Calu3 (cell line): ENCODE results near the gene NDST1. TPM values are rescaled to one million over a fixed set of nuclear protein-coding genes. Genes with fewer than 3 reads are reported as not detected.

Experiments used
- BruUV-seq: library from RNA; stranded (reverse); fragments of 400-500 nt; replicated peaks from 2 replicates; lab custom pipeline; 2021; lab: Mats Ljungman, UMichigan
- CTCF ChIA-PET: fragments of 300-600 bp; sonication (Branson Sonifier 250); formaldehyde crosslinking; loops from one replicate; lab custom pipeline; 2022; ENCODE audit warnings: antibody characterized with exemption; lab: Charles Lee
- DNase-seq: peaks from one replicate; pipeline ENCODE4 v3.0.0; 2022
- H3K27ac Mint-ChIP-seq: one replicate; pipeline ENCODE4 v1.8.0; 2022; ENCODE audit warnings: mixed read lengths; ENCODE audit not compliant: unreplicated experiment
- H3K27me3 Mint-ChIP-seq: one replicate; pipeline ENCODE4 v1.8.0; 2022; ENCODE audit warnings: mixed read lengths; ENCODE audit not compliant: unreplicated experiment
- H3K36me3 Mint-ChIP-seq: one replicate; pipeline ENCODE4 v1.8.0; 2022; ENCODE audit warnings: mild to moderate bottlenecking, moderate library complexity, mixed read lengths; ENCODE audit not compliant: insufficient read depth, unreplicated experiment
- H3K4me1 Mint-ChIP-seq: one replicate; pipeline ENCODE4 v1.8.0; 2022; ENCODE audit warnings: mild to moderate bottlenecking, low read depth, mixed read lengths; ENCODE audit not compliant: unreplicated experiment
- H3K4me3 Mint-ChIP-seq: one replicate; pipeline ENCODE4 v1.8.0; 2022; ENCODE audit warnings: mild to moderate bottlenecking, low read depth, moderate library complexity, mixed read lengths; ENCODE audit not compliant: unreplicated experiment
- H3K9me3 Mint-ChIP-seq: one replicate; pipeline ENCODE4 v1.8.0; 2022; ENCODE audit warnings: low read depth, mixed read lengths; ENCODE audit not compliant: unreplicated experiment
- CTCF ChIP-seq: fragments of 200-600 bp; IDR thresholded peaks from one replicate; pipeline ENCODE4 v1.8.0; 2022; ENCODE audit warnings: antibody characterized with exemption; ENCODE audit not compliant: unreplicated experiment
- intact Hi-C: fragments of 100-400 bp; cut with micrococcal nuclease; formaldehyde crosslinking; loops from one replicate; pipeline ENCODE4 v1.10.0; 2022; ENCODE audit not compliant: unreplicated experiment
- total RNA-seq: library from RNA; stranded (reverse); gene quantifications from 2 replicates; pipeline ENCODE4 v1.2.3, GENCODE V29; 2022

The NDST1 gene
- total RNA-seq, 1 experiment from 2014 or later = 72.6 TPM

DNA sequence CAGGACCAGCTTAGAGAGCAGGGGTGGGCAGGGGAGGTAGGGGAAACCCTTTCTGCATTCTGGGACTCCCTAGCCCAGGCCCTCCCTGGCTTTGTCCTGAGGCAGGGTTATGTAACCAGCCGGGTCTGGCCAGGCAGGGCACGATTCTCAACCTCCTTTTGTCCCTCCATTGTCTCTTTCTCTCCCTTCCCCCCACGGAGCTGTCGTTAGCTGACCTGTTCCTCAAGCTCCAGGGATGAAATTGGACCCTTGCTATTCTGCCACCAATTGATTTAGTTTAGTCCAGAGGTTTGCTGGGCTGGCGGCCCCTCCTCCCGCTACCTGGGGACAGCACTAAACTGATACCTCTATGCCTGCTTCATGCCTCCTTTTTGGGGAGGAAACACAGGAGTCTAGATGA, 9.4 kb upstream of the NDST1 start:
- CTCF ChIA-PET = interaction anchor here (1.3 to 1.9 kb wide), 3 partner anchors 12 to 25 kb away, joined by 3 to 6 read pairs (median 5); no protein-coding TSS in a partner anchor
- H3K36me3 Mint-ChIP-seq = peaks cover 16% of the 10 kb centered on the region

DNA sequence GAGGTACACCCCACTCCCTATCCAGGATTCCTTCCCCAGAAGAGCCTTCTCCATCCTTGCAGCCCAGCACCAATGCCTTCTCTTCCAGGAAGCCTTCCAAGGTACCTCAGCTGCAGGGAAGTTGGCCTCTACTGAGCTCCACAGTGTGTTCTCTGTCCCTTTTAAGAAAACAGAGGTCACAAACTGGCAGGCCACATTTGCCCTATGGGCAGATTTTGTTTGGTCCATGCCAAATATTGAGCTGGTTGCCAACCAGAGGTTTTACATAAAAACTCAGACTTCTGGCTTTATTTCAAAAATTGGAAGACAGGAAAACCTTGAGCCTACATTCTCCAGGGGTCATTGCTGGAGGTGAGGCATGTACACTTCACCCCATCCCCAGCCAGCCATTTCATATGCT, 9.0 kb upstream of the NDST1 start:
- Mint-ChIP-seq H3K4me1 (peaks cover 60% of the 10 kb centered on the region), H3K27ac (peak overlapping the region; percentile 3), H3K36me3 (peaks cover 16% of the 10 kb centered on the region), H3K4me3 (no peak overlapping the region), H3K9me3 (no peaks in the 10 kb centered on the region), H3K27me3 (no peaks in the 10 kb centered on the region)
- no peak for DNase-seq
- CTCF ChIA-PET = interaction anchor here (1.3 kb wide), 1 partner anchor 13 kb away, joined by 3 read pairs; no protein-coding TSS in a partner anchor
- no peak for TF ChIP-seq CTCF
- BruUV-seq = no TSS peak
- intact Hi-C loops = no loop called here

More for the DNA sequence above, 9.4 kb upstream of the NDST1 start:
- peaks cover 55% of the 10 kb centered on the region for H3K4me1 Mint-ChIP-seq
- no peak overlapping the region for H3K4me3 Mint-ChIP-seq
- DNase-seq = no peak
- H3K9me3 Mint-ChIP-seq = no peaks in the 10 kb centered on the region
- H3K27ac Mint-ChIP-seq = peak overlapping the region; percentile 3
- BruUV-seq = no TSS peak
- intact Hi-C loops = no loop called here
- no peak for TF ChIP-seq CTCF
- no peaks in the 10 kb centered on the region for H3K27me3 Mint-ChIP-seq

- intact Hi-C loops = no loop called here
- DNase-seq = no peak
- no peak for TF ChIP-seq CTCF
- Mint-ChIP-seq H3K4me1 (peaks cover 65% of the 10 kb centered on the region), H3K27ac (no peak overlapping the region), H3K27me3 (no peaks in the 10 kb centered on the region), H3K9me3 (no peaks in the 10 kb centered on the region), H3K36me3 (peaks cover 16% of the 10 kb centered on the region), H3K4me3 (no peak overlapping the region)
- BruUV-seq = no TSS peak
- CTCF ChIA-PET = interaction anchor here (1.3 kb wide), 1 partner anchor 12 kb away, joined by 3 read pairs; no protein-coding TSS in a partner anchor
These were observed 8.4 kb upstream of the NDST1 start for GRCh38 chr5:150499437-150499956.

DNA sequence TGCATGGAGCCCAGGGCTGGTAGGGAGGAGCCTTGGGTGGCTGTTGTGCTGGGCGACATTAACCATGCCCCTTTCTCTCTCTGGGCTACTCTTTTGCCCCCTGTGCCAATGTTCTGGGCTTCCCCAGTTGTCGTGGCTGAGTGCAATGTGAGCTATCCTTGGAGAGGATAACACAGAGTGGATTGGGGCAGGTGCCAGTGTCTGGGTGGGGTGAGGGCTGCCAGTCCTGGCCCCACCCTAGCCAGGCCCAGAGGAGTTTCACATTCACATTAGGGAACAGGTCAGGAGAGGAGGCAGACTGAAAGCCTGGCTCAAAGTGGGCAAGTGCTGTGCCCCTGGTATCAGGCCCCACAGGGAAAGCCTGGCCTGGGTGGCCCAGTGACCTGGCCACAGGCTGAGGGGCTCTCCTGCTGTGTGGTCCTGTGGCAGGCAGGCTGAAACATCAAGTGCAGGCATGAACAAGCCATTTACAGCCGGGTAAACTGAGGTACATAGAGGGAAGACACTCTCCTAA, 7.5 kb upstream of the NDST1 start:
- CTCF ChIA-PET = interaction anchor here (0.7 kb wide), 1 partner anchor 18 kb away, joined by 8 read pairs; no protein-coding TSS in a partner anchor
- TF ChIP-seq CTCF = no peak
- Mint-ChIP-seq H3K36me3 (peaks cover 16% of the 10 kb centered on the region), H3K27me3 (no peaks in the 10 kb centered on the region), H3K9me3 (no peaks in the 10 kb centered on the region), H3K4me1 (peaks cover 68% of the 10 kb centered on the region), H3K4me3 (no peak overlapping the region), H3K27ac (no peak overlapping the region)
- intact Hi-C loops = no loop called here
- no peak for DNase-seq
- no TSS peak for BruUV-seq
